ENCODE measurements around the gene SBK1.

- TF ChIP-seq CTCF (IDR thresholded peaks at IDR 0.05 in 2 of 3, conservative IDR thresholded peaks at IDR 0.05 in 1 of 3; ENCODE audit: control insufficient read depth in 2 of 3, extremely low read depth in 1 of 3, insufficient read depth in 1 of 3, low read depth in 3 of 3, low read length in 3 of 3), result no peak
- no peak for TF ChIP-seq STAT1 (conservative IDR thresholded peaks at IDR 0.05)
- no peak for TF ChIP-seq NFYB (IDR thresholded peaks at IDR 0.05; ENCODE audit: insufficient read depth, low read depth, low read length)
- no peak for TF ChIP-seq BMI1 (IDR thresholded peaks at IDR 0.05; ENCODE audit: borderline replicate concordance)
- TF ChIP-seq CUX1 (IDR thresholded peaks at IDR 0.05; ENCODE audit: insufficient replicate concordance, low read depth, low read length), result no peak
- TF ChIP-seq EP300 (IDR thresholded peaks at IDR 0.05; ENCODE audit: borderline replicate concordance in 1 of 2, control insufficient read depth in 1 of 2, low read depth in 2 of 2, low read length in 2 of 2), result no peak
- TF ChIP-seq USF2 (IDR thresholded peaks at IDR 0.05; ENCODE audit: borderline replicate concordance, low read depth, low read length), result no peak
- no peak for TF ChIP-seq NFIC (IDR thresholded peaks at IDR 0.05; ENCODE audit: low read depth, low read length)
- TF ChIP-seq SIN3A (IDR thresholded peaks at IDR 0.05; ENCODE audit: low read depth, low read length), result no peak
- no peak for TF ChIP-seq RB1 (IDR thresholded peaks at IDR 0.05; ENCODE audit: borderline replicate concordance)
- no peak for TF ChIP-seq ZSCAN29 (IDR thresholded peaks at IDR 0.05)
- TF ChIP-seq BHLHE40 (IDR thresholded peaks at IDR 0.05; ENCODE audit: borderline replicate concordance in 1 of 2, low read depth in 2 of 2, low read length in 1 of 2), result no peak
- TF ChIP-seq POLR2A (IDR thresholded peaks at IDR 0.05; ENCODE audit: low read depth, low read length), result no peak
Observed at GRCh38 chr16:28289939-28290858, 2.1 kb upstream of the SBK1 start.

All from GM12878 (cell line).